Loucy (cell line): Measurements from ENCODE around the gene JPH3.

Experiments
- H2AFZ ChIP-seq: fragments of 200-600 bp; sonication (generic); 2 replicates; pipeline ENCODE4 v1.6.0; 2016; ENCODE audit warnings: antibody characterized with exemption, mild to moderate bottlenecking, low read length, moderate library complexity
- H3F3A ChIP-seq: fragments of 200-600 bp; 2 replicates; pipeline ENCODE4 v1.6.0; 2016; ENCODE audit warnings: antibody characterized with exemption, low read depth, mild to moderate bottlenecking
- H3K27me3 ChIP-seq: fragments of 200-600 bp; sonication (generic); 2 replicates; pipeline ENCODE4 v1.6.1; 2014; ENCODE audit warnings: low read length, mild to moderate bottlenecking; ENCODE audit not compliant: insufficient read depth, poor library complexity, severe bottlenecking
- H3K36me3 ChIP-seq: fragments of 200-600 bp; sonication (generic); 2 replicates; pipeline ENCODE4 v1.6.1; 2016; ENCODE audit warnings: low read length; ENCODE audit not compliant: insufficient read depth
- H3K4me1 ChIP-seq: fragments of 200-600 bp; sonication (generic); 2 replicates; pipeline ENCODE4 v1.5.1; 2014; ENCODE audit warnings: low read length, mild to moderate bottlenecking; ENCODE audit not compliant: insufficient read depth, poor library complexity, severe bottlenecking
- H3K4me2 ChIP-seq: fragments of 200-600 bp; sonication (generic); 2 replicates; pipeline ENCODE4 v1.6.0; 2014; ENCODE audit warnings: antibody characterized with exemption, low read length, low read depth, mild to moderate bottlenecking; ENCODE audit not compliant: poor library complexity, severe bottlenecking
- H3K4me3 ChIP-seq: fragments of 200-600 bp; sonication (generic); 2 replicates; pipeline ENCODE4 v1.5.1; 2014; ENCODE audit warnings: low read length, mild to moderate bottlenecking, mixed read lengths; ENCODE audit not compliant: poor library complexity, severe bottlenecking
- H3K79me2 ChIP-seq: fragments of 200-600 bp; sonication (generic); 2 replicates; pipeline ENCODE4 v1.6.1; 2014; ENCODE audit warnings: low read length; ENCODE audit not compliant: insufficient read depth
- H3K9ac ChIP-seq: fragments of 200-600 bp; sonication (generic); 2 replicates; pipeline ENCODE4 v1.6.0; 2014; ENCODE audit warnings: mild to moderate bottlenecking, low read depth, low read length, moderate library complexity; ENCODE audit not compliant: poor library complexity, severe bottlenecking
- H3K9me2 ChIP-seq: fragments of 200-600 bp; sonication (generic); replicated peaks from 2 replicates; pipeline ENCODE4 v1.6.1; 2016; ENCODE audit warnings: low read depth, low read length, mixed read lengths
- H3K9me3 ChIP-seq: fragments of 200-600 bp; sonication (generic); 2 replicates; pipeline ENCODE4 v1.6.1; 2014; ENCODE audit warnings: mild to moderate bottlenecking, antibody characterized with exemption, low read length, low read depth; ENCODE audit not compliant: insufficient read depth
- H4K20me1 ChIP-seq: fragments of 200-600 bp; sonication (generic); 2 replicates; pipeline ENCODE4 v1.6.0; 2014; ENCODE audit warnings: antibody characterized with exemption, low read length, mild to moderate bottlenecking; ENCODE audit not compliant: insufficient read depth, poor library complexity, severe bottlenecking
- CTCF ChIP-seq: fragments of 200-600 bp; sonication (generic); conservative IDR thresholded peaks from 2 replicates; pipeline ENCODE4 v1.5.1; 2014; ENCODE audit warnings: mild to moderate bottlenecking, antibody characterized with exemption, low read length
- EZH2phosphoT487 ChIP-seq: fragments of 200-600 bp; IDR thresholded peaks from 2 replicates; pipeline ENCODE4 v1.6.1; 2018; ENCODE audit warnings: antibody characterized with exemption, mild to moderate bottlenecking, moderate library complexity, borderline replicate concordance

The JPH3 gene

GRCh38 chr16:87690911-87691685 lies 88.8 kb downstream of the JPH3 start:
- Histone ChIP-seq H3K36me3 (no peaks in the 10 kb centered on the region), H3K9me2 (no peaks in the 10 kb centered on the region), H3K9ac (no peak overlapping the region), H3K4me3 (no peak overlapping the region), H3K79me2 (no peaks in the 10 kb centered on the region), H3K4me2 (no peak overlapping the region), H2AFZ (no peak overlapping the region), H3K4me1 (no peaks in the 10 kb centered on the region), H3K9me3 (no peaks in the 10 kb centered on the region), H3K27me3 (no peaks in the 10 kb centered on the region), H4K20me1 (no peaks in the 10 kb centered on the region), H3F3A (no peaks in the 10 kb centered on the region)
- no peak for TF ChIP-seq CTCF
- no peak for TF ChIP-seq EZH2phosphoT487

GRCh38 chr16:87691686-87692079 lies 89.4 kb downstream of the JPH3 start:
- TF ChIP-seq CTCF (no peak), EZH2phosphoT487 (no peak)
- no peaks in the 10 kb centered on the region for H3F3A ChIP-seq
- no peak overlapping the region for H2AFZ ChIP-seq
- H3K9me3 ChIP-seq: no peaks in the 10 kb centered on the region
- H3K4me3 ChIP-seq: no peak overlapping the region
- no peaks in the 10 kb centered on the region for H3K27me3 ChIP-seq
- no peak overlapping the region for H3K9ac ChIP-seq
- H3K9me2 ChIP-seq: no peaks in the 10 kb centered on the region
- no peak overlapping the region for H3K4me2 ChIP-seq
- no peaks in the 10 kb centered on the region for H3K4me1 ChIP-seq
- H4K20me1 ChIP-seq: no peaks in the 10 kb centered on the region
- H3K79me2 ChIP-seq: no peaks in the 10 kb centered on the region
- no peaks in the 10 kb centered on the region for H3K36me3 ChIP-seq

- Histone ChIP-seq H3K27me3 (no peaks in the 10 kb centered on the region), H3K4me2 (no peak overlapping the region), H2AFZ (no peak overlapping the region), H3K9me2 (no peaks in the 10 kb centered on the region), H3K9me3 (no peaks in the 10 kb centered on the region), H4K20me1 (no peaks in the 10 kb centered on the region), H3K79me2 (no peaks in the 10 kb centered on the region), H3K4me1 (no peaks in the 10 kb centered on the region), H3K4me3 (no peak overlapping the region), H3F3A (no peaks in the 10 kb centered on the region), H3K36me3 (no peaks in the 10 kb centered on the region), H3K9ac (no peak overlapping the region)
- no peak for TF ChIP-seq CTCF
- no peak for TF ChIP-seq EZH2phosphoT487
These were observed 89.9 kb downstream of the JPH3 start for GRCh38 chr16:87692176-87692575.
